Measurements from ENCODE around the gene TSPEAR.

Gene TSPEAR

GRCh38 chr21:44496564-44497550 is 214.5 kb downstream of the TSPEAR start:
- no peak for DNase-seq

GRCh38 chr21:44495611-44496563 is 215.5 kb downstream of the TSPEAR start:
- no peak for DNase-seq

- DNase-seq: no peak
These were observed 216.4 kb downstream of the TSPEAR start for GRCh38 chr21:44494956-44495355.

DNA sequence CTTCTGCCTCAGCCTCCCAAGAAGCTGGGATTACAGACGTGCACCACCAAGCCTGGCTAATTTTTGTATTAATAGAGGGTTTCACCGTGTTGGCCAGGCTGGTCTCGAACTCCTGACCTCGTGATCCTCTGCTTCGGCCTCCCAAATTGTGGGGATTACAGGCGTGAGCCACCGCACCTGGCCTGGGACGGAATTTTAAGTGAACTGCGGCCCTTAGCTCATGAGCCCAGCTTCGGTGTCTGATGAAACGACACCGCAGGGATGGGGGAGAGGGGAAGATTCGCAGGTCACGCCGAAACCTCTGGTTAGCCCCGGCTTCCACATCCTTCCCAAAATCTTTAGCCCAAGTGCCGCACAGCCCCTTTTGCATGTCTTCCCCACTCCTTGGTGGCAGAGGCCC is 217.0 kb downstream of the TSPEAR start:
- DNase-seq: no peak

DNA sequence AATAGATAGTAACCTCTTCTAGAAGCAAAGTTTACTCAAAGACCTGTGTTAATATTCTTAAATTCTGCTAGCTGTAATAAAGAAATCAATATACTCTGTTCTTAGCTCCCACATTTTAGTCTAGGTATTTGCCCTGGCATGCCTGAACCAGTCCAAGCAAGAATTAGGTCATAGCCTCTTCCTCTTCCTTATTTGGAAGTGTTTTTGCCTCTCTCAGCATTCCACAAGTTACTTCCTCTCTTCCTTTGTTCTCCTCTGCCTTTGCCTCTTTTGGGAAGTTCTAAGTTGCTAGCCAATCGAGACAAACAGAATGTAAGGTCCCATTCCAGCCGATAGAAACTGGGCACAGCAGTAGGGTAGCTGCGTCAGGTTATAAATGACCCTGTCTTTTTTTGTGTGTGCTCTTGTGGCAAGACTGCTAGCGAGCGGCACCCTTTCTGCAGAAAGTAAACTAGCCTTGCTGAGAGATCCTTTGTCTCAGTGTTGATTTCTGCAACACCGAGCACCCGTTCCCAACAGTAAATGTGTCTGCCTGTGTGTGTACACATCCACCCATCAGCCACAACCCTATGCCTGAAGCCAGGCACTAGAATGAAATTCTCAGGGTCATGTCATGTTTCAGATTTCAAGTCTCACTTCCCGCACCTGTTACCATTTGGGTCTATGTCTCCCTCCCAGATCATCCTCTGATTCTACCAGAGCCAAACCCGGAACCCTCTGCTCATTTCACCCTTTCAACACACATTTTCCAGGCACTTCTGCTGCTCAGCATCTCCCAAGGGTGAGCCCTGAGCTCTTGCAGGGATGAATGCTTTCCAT is 218.6 kb downstream of the TSPEAR start:
- no peak for DNase-seq

GRCh38 chr21:44490816-44491215 is 220.6 kb downstream of the TSPEAR start:
- no peak for DNase-seq

DNA sequence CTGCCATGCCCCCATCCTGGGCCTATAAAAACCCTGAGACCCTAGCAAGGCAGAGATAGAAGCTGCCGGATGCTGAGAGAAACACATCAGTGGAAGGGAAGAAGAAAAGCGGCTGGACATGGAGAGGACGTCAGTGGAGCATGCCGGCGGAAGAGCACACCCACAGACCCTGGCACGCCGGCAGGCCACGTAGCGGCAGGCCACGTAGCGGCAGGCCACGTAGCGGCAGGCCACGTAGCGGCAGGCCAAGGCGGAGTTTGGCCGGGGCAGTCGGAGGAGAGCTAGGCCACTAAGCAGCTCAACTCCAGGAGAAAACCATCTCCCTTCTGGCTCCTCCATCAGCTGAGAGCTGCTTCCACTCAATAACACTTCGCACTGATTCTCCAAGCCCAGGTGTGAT is 221.0 kb downstream of the TSPEAR start:
- no peak for DNase-seq

GRCh38 chr21:44489962-44490361 is 221.4 kb downstream of the TSPEAR start:
- no peak for DNase-seq

- peak; percentile 47 for DNase-seq
These were observed 223.5 kb downstream of the TSPEAR start for GRCh38 chr21:44487831-44488230.

DNA sequence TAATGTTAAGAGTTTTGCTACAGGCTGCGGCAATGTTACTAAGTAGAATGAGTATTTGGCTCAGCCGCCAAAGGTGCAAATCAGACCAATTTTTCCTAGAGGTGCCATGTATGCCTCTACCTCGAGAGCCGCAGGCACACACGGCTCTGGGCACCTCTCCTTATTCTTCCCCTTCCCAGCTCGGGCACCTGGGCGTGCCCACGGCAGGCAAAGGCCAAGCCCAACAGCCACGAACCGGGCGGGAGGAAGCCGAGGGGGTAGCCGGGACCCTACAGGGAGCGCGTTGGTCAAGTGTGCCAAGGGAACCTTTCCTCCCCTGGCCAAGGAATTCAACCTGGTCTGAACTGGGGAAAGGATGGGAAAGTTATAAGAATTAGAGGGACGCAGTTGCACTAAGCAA is 225.1 kb downstream of the TSPEAR start:
- DNase-seq: no peak

GRCh38 chr21:44485796-44486195 is 225.6 kb downstream of the TSPEAR start:
- no peak for DNase-seq

DNA sequence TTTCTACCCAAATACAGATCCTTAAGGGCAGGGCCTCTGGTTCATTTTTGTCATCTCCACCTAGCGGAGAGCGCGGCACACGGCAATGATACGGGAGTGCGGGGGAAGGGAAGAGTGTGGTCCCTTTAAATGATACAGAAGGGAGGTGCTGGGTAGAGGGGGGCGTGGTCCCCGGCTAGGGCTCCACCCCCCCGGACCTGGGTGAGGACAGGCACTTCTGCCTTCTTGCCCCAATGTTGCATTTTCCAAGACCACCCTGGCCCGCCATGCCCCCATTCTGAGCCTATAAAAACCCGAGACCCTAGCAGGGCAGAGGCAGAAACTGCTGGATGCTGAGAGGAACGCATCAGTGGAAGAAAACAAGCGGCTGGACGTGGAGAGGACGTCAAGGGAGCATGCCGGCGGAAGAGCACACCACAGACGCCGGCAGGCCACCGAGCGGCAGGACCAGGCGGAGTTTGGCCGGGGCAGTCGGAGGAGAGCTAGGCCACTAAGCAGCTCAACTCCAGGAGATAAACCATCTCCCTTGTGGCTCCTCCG is 226.0 kb downstream of the TSPEAR start:
- DNase-seq: peak; percentile 64

GRCh38 chr21:44484498-44485253 is 226.7 kb downstream of the TSPEAR start:
- DNase-seq: no peak

DNA sequence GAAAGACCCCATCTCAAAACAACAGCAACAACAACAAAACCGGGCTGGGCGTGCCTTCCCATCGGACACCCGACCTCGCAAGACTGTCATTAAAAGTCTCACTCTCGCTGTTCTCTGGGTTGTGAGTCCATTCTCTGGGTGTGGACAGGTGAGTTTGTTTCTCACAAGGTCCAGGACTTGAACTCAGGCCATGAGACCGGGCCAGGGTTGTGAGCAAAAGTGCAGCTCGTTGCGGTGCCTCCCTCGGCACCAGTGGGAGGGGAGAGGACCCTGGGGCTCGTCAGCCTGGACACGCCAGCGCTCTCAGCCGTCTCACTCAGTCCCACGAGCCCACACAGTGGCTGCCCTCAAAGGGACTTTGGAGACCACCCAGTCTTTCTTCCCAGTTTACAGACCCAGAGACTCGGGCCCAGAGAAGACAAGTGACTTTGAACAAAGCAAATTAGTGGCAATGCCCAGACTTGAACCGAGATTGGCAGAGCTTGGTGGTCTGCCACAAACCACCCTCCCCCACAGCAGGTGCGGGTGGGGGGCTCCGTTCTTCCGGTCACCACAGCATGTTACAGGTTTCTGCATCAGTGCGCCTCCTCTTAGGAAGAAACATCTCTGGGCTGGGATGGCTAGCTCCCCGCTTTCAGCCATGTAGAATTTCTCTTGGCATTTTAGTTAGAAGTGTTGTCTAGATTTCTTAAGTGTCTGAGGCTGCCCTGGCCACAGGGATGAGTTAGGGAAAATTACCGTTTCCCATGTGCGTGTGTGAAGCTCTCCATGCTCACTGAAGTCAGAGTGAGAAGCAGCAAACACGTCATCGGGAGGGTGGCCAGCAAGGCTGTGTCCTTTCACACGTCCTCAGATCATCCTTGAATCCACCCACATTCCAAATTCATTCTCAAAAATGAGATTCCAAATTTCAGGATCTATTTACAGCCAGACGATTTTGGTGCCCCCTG is 227.8 kb downstream of the TSPEAR start:
- no peak for DNase-seq

GRCh38 chr21:44482581-44483287 is 228.6 kb downstream of the TSPEAR start:
- DNase-seq: no peak

- no peak for DNase-seq
These were observed 230.9 kb downstream of the TSPEAR start for GRCh38 chr21:44480200-44481053.

DNA sequence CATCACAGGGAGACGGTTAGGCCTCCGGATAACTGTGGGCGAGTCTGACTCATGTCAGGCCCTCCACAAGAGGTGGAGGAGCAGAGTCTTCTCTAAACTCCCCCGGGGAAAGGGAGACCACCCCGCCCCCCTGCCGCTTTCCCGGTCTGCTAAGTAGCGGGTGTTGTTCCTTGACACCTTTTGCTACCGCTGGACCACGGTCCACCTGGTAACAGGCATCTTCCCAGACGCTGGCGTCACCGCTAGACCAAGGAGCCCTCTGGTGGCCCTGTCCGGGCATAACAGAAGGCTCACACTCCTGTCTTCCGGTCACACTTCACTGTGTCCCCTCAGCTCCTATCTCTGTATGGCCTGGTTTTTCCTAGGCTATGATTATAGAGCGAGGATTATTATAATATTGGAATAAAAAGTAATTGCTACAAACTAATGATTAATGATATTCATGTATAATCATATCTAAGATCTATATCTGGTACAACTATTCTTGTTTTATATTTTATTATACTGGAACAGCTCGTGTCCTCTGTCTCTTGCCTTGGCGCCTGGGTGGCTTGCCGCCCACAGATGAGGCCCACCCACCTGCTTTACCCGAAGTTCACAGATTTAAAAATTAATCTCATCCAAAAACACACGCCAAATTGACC is 231.7 kb downstream of the TSPEAR start:
- DNase-seq: peak; percentile 34

DNA sequence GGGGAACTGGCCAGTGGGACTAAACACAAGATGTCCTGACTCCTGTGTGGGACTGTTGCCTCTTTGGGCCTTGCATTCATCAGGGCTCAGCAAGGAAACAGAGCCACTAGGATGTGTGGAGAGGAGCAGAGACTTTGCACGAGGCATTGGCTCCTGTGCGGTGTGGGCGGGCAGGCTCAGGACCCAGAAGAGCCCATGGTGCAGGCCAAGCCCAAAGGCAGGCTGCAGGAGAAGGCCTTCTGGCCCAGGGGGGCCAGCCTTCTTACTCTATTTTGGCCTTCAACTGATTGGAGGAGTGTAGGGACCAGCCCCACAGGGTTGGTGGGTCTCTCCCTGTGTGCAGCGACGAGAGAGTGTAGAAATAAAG is 232.6 kb downstream of the TSPEAR start:
- DNase-seq: no peak

All from CD4-positive, alpha-beta T cell treated with Interleukin-17A for 4 hours (primary cell).